OCI-LY1 (cell line): Measurements from ENCODE around the gene TMEM207.

Experiments
- CTCF ChIP-seq: fragments of 200-600 bp; sonication (generic), shearing (Covaris generic); IDR thresholded peaks from 2 replicates; pipeline ENCODE4 v1.5.1; 2017; ENCODE audit warnings: mild to moderate bottlenecking, antibody characterized with exemption, low read length, moderate library complexity, mixed read lengths
- EZH2 ChIP-seq: fragments of 200-600 bp; sonication (generic), shearing (Covaris generic); IDR thresholded peaks from 2 replicates; pipeline ENCODE4 v1.8.0; 2017; ENCODE audit warnings: borderline replicate concordance, mixed run types, mild to moderate bottlenecking, antibody characterized with exemption, low read length, moderate library complexity, mixed read lengths

- TF ChIP-seq CTCF (no peak), EZH2 (no peak)
Measured at GRCh38 chr3:190449801-190450200, at the start of gene TMEM207.
